Fibroblast of skin of left quadriceps (primary cell): ENCODE data around the gene TNPO3.
"Not testable (repeated sequence)": the region's sequence is repeated elsewhere in the genome, so short reads cannot be mapped to it uniquely, and the experiment has no call there.

Source experiments
- DNase-seq, 2 experiments: peaks; one replicate each; pipeline ENCODE4 v3.0.0-alpha.2; 2013; ENCODE audit warnings: low read depth in 2 of 2

The TNPO3 gene

GRCh38 chr7:129014501-129015101 is 40.3 kb downstream of the TNPO3 start:
- no peak for DNase-seq

DNA sequence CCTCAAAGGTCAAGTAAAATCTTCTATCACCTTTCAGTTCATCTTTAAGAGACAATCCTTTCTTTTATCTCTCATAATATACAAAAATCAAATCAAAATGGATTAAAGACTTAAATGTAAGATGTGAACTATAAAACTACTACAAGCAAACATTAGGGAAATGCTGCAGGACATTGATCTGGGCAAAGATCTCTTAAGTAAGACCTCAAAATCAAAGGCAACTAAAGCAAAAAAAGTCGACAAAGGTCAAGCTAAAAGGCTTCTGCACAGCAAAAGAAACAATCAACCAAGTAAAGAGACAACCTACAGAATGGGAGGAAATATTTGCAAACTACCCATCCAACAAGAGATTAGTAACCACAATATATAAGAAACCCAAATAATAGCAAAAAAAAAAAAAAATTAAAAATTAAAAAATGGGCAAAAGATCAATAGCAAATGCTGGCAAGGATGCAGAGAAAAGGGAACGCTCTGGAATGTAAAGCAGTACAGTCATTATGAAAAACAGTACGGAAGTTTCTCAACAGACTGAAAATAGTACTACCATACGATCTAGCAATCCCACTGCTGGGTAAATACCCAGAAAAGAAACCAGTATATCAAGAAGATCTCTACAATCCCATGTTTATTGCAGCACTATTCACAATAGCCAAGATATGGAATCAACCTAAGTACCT is 41.7 kb downstream of the TNPO3 start:
- DNase-seq = no peak

- no peak for DNase-seq
Observed at GRCh38 chr7:129012641-129013040, 42.3 kb downstream of the TNPO3 start.

- no peak for DNase-seq
Observed at GRCh38 chr7:129010075-129010474, 44.8 kb downstream of the TNPO3 start.

GRCh38 chr7:129009437-129009836 is 45.5 kb downstream of the TNPO3 start:
- no peak for DNase-seq

DNA sequence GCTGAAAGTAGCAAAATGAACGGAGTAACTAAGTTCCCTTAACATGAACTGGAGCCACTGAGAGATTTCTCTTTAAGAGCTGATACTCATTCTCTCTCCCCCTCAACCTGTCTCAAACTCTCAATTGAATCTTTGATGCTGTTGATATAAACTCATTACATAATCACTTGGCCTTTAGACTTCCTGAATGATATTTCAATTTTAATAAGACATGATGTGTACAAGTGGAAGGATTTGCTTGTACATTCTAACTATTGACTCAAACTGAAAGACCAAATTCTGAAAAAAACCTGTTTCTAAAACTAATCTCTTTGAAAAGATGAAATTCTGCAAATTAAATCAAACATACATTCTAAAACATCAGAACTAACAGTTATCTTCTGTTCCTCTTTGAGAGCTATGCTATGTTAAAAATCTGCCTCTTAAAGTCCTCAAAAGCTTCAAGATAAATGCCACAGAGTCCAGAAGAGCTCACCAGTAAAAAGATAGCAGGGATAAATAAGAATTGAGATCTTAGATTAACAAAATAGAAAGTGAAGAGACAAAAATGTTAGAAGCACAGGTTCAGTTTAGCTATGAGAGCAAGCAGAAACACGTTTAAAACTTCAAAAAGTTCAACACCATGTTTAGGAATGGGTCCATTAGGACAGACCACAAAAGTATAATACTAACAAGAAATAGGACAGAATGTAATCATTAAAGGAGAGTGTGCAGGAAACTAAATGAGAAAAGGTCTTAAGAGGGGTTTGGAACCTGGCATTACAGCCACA is 46.1 kb downstream of the TNPO3 start:
- DNase-seq = no peak

DNA sequence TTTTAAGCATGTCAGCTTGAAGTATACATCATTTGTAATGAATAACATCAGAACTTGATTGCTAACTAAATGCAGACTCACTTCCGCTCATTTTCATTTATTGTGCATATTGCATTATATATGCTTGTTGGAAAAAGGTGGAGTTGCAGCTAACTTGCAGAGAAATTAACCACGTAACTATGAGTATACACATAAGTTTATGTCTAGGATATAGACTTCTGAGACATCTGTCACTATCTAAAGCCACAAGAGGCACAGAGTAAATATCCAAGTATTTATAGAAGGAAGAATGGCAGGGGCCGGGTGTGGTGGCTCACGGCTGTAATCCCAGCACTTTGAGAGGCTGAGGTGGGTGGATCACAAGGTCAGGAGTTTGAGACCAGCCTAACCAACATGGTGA is 47.3 kb downstream of the TNPO3 start:
- DNase-seq = no peak

- no peak for DNase-seq
Observed at GRCh38 chr7:129006636-129007414, 48.1 kb downstream of the TNPO3 start.

DNA sequence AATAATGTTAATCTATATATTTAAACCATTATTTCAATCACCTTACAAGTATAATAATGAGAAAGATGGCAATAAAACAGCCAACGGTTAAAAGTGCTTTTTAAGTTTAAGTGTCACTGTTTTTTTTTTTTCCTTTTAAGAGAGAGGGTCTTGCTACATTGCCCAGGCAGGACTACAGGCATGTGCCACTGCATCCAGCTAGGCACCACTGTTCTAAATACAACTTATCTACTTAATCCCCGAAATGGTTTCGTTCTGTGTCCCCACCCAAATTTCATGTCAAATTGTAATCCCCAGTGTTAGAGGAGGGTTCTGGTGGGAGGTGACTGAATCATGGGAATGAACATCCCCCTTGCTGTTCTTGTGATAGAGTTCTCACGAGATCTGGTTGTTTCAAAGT is 49.7 kb downstream of the TNPO3 start:
- DNase-seq = no peak

GRCh38 chr7:128997181-128997580 is 57.7 kb downstream of the TNPO3 start:
- DNase-seq = no peak

DNA sequence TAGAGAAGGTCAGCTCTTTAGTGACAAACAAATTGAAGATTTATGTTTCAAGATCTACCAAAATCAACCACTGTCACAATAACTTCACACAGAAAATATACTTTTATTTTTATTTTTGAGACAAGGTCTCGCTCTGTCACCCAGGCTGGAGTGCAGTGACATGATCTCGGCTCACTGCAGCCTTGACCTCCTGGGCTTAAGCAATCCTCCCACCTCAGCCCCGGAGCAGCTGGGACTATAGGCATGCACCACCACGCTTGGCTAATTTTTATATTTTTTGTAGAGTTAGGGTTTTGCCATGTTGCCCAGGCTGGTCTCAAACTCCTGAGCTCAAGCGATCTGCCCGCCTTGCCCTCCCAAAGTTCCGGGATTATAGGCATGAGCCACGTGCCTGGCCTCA is 60.4 kb downstream of the TNPO3 start:
- not testable (repeated sequence) for DNase-seq

DNA sequence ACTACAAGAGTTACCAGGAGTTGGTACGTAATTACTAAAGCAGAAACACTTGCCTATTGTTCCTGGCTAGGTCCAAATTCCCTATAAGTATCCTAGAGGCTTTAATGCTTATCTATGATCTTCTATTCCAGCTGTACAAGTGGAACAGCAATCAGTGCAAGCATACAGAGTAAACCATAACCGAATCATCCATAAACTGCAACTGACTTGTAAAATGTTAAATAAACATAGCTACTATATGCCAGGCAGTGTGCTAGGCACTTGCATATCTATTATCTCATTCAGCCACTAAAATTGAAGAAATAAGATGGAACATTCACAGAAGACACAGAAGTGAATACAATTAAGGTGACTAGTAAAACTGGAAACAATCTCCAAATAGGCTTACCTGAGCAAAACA is 61.5 kb downstream of the TNPO3 start:
- no peak for DNase-seq

- no peak for DNase-seq
Observed at GRCh38 chr7:128989961-128990360, 65.0 kb downstream of the TNPO3 start.

- no peak for DNase-seq
Observed at GRCh38 chr7:128988372-128988771, 66.5 kb downstream of the TNPO3 start.

DNA sequence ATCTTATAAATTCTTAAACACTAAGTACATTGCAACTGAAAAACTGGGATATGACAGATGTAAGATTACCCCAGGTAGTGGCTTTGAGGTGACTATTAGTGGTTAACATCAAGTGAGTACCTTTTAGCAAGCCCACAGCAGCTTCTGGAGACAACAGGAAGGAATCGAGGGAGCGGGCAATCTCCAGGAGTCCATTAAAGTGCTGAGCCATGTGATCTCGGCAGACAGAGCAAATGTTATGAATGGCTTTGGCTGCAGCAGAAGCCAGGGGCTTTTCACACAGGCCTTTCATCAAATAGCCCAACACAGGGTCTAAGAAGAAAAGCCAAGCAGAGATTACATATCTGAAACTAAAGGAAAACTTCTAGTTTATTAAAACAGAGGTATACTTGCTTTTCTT is 68.3 kb downstream of the TNPO3 start:
- no peak for DNase-seq

DNA sequence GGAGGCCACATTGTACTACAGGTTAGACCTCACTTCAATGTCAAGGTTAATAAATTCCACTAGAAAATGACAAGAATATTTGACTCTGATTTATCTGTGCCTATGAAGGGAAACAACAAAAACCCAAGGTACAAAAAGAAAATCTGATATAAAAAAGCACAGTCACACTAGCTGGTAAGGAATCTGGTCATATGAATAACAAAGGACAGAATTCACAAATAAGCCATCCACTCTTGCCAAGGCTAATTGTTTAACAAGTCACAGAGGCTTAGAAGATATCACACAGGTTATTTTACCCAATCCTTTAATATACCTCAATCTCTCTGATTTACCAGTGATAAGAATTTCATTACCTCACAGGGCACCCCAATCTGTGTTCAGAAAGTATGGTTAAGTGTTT is 69.3 kb downstream of the TNPO3 start:
- DNase-seq = no peak

DNA sequence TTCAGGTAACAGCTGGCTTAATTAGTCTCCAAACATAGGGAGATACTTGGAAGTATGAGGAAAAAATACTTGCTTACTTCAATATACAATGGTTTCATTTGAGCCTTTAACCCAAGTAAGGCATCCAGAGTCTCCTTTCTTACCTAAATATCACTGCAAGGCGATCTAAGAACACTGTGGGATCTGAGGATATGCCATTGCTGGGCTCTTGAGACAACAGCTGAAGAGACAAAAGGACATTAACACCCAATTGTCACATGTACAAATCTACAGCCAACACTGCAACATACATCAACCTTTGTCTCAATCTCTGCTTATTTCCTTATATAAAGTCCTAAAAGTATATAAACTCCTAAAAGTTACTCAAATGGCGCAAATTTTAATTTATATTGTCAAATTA is 72.8 kb downstream of the TNPO3 start:
- DNase-seq = no peak

DNA sequence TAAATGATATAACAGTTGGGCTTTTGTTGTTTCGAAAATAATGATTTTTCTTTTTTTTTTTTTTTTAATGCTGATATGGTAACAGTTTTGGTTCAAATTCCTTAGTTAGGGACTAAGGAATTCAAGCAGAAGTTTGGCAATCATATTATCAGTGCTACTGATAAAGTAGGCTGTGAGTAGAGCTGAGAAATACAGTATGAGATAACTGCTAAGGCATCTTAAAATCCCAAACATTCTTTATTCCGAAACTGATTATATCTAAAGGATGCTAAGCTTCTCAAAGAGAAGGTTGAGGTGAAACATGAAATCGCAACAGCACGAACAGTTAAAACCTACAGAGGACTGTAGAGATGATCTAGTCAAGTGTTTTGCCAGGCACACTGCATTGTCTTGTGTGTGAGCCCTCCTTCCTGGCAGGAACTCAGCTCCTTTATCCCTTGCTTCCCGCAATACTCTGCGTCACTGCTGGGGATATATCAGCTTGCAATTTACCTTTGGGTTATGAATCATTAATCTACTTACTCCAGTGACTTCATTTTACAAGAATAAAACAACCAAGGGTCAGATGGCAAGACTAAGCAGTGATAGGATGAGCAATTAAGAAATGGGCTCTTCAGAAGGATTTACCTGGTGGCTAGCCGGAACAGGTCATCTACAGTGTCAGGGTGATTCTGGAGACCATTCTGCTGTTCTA is 80.5 kb downstream of the TNPO3 start:
- no peak for DNase-seq

GRCh38 chr7:128968624-128969023 is 86.3 kb downstream of the TNPO3 start:
- no peak for DNase-seq

DNA sequence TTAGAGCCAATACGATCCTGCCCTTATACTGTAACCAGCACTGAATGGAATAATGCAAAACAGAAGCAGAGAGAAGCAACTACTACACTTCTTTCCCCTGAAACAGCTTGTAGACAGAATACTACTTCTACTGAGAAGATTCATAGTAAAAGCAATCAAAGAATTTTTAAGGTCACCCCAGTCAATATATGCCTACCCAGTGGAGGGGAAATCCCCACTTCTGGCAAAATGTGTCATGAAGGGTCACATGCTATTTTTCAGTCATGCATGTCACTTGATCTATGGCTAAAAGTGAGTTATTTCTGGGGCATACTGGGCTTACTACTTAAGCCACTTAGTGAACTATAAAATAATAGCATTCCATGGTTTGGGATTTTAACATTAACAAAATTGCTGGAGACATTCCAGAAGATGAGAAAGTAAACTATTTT is 91.6 kb downstream of the TNPO3 start:
- DNase-seq = no peak

DNA sequence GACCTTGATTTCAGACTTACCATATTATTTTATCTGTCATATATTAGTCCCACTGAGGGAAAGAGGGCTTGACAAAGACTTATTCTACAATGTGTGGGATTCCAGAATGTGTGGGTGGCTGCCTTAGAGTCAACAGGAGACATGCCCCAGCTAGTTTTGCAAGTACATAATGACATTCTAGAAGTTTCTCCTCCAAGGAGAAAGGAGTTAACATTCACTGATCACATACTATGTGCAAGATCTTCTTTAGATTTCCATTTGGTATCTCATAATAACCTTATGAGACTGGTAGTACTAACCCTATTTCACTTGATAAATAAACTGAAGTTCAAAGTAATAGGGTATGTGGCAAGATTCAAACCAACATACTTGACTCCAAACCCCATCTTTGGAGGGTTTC is 92.0 kb downstream of the TNPO3 start:
- no peak for DNase-seq
